ENCODE measurements around the gene PDP2.

Gene PDP2

GRCh38 chr16:66881964-66882508, 1.7 kb downstream of the PDP2 start:
- no peaks in the 10 kb centered on the region for H3K9me3 ChIP-seq (replicated peaks; ENCODE audit: insufficient read depth, low read length)
- H3K27ac ChIP-seq (ENCODE audit: low read length): no peak overlapping the region
- H3K4me3 ChIP-seq (ENCODE audit: low read length): no peak overlapping the region
- H2AFZ ChIP-seq (ENCODE audit: low read length): no peak overlapping the region
- H3K4me2 ChIP-seq (ENCODE audit: low read depth, low read length): peak overlapping the region; percentile 76; the same call in 1 of the 2 replicates
- H3K79me2 ChIP-seq (ENCODE audit: low read length): peaks cover 45% of the 10 kb centered on the region
- H3K9ac ChIP-seq (ENCODE audit: low read length): no peak overlapping the region
- no peaks in the 10 kb centered on the region for H3K9me2 ChIP-seq (replicated peaks; ENCODE audit: insufficient read depth, low read length)
- H4K20me1 ChIP-seq (ENCODE audit: insufficient read depth, low read length): 0 out of 2 replicates have a peak, but pooled peaks cover 4% of the 10 kb centered on the region
- peaks cover 24% of the 10 kb centered on the region for H3K4me1 ChIP-seq (ENCODE audit: low read length)
- TF ChIP-seq CTCF (IDR thresholded peaks at IDR 0.05; ENCODE audit: low read length): no peak
- no peak for TF ChIP-seq EZH2 (optimal IDR thresholded peaks at IDR 0.05; ENCODE audit: low read depth, low read length)
- TF ChIP-seq EZH2phosphoT487 (IDR thresholded peaks at IDR 0.05; ENCODE audit: low read length): no peak
- H3F3A ChIP-seq (ENCODE audit: insufficient read depth, low read length): peaks cover 14% of the 10 kb centered on the region
- peaks cover 6% of the 10 kb centered on the region for H3K36me3 ChIP-seq (replicated peaks; ENCODE audit: insufficient read depth, low read length)
- no peaks in the 10 kb centered on the region for H3K27me3 ChIP-seq (replicated peaks; ENCODE audit: insufficient read depth, low read length)
- DNase-seq: no peak

DNA sequence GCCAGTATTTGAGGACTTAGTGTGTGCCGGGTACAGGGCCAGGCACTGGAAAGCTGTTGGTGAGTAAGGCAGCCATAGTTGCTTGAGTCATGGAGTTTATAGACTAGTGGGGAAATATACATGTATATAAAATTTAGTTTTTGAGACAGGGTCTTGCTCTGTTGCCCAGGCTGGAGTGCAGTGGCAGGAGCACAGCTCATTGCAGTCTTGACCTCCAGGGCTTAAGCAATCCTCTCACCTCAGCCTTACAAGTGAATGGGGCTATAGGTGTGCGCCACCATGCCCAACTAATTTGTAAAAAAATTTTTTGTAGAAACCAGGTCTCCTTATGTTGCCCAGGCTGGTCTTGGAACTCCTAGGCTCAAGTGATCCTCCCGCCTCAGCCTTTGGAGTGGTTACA, 2.4 kb downstream of the PDP2 start:
- peaks cover 6% of the 10 kb centered on the region for H3K36me3 ChIP-seq (replicated peaks; ENCODE audit: insufficient read depth, low read length)
- no peak overlapping the region for H3K27ac ChIP-seq (ENCODE audit: low read length)
- peaks cover 45% of the 10 kb centered on the region for H3K79me2 ChIP-seq (ENCODE audit: low read length)
- TF ChIP-seq CTCF (IDR thresholded peaks at IDR 0.05; ENCODE audit: low read length) (no peak), EZH2phosphoT487 (IDR thresholded peaks at IDR 0.05; ENCODE audit: low read length) (no peak)
- H3K4me3 ChIP-seq (ENCODE audit: low read length): no peak overlapping the region
- no peaks in the 10 kb centered on the region for H3K27me3 ChIP-seq (replicated peaks; ENCODE audit: insufficient read depth, low read length)
- no peak overlapping the region for H2AFZ ChIP-seq (ENCODE audit: low read length)
- no peak overlapping the region for H3K4me2 ChIP-seq (ENCODE audit: low read depth, low read length)
- H4K20me1 ChIP-seq (ENCODE audit: insufficient read depth, low read length): 0 out of 2 replicates have a peak, but pooled peaks cover 4% of the 10 kb centered on the region
- H3F3A ChIP-seq (ENCODE audit: insufficient read depth, low read length): peaks cover 11% of the 10 kb centered on the region
- H3K9ac ChIP-seq (ENCODE audit: low read length): no peak overlapping the region
- peaks cover 20% of the 10 kb centered on the region for H3K4me1 ChIP-seq (ENCODE audit: low read length)
- no peak for DNase-seq
- H3K9me2 ChIP-seq (replicated peaks; ENCODE audit: insufficient read depth, low read length): no peaks in the 10 kb centered on the region
- H3K9me3 ChIP-seq (replicated peaks; ENCODE audit: insufficient read depth, low read length): no peaks in the 10 kb centered on the region

- H3K4me3 ChIP-seq (ENCODE audit: low read length): no peak overlapping the region
- 0 out of 2 replicates have a peak, but pooled peaks cover 4% of the 10 kb centered on the region for H3K4me1 ChIP-seq (ENCODE audit: low read length)
- no peak for DNase-seq
- H4K20me1 ChIP-seq (ENCODE audit: insufficient read depth, low read length): 0 out of 2 replicates have a peak, but pooled peaks cover 4% of the 10 kb centered on the region
- no peak overlapping the region for H2AFZ ChIP-seq (ENCODE audit: low read length)
- no peaks in the 10 kb centered on the region for H3K9me2 ChIP-seq (replicated peaks; ENCODE audit: insufficient read depth, low read length)
- H3K9ac ChIP-seq (ENCODE audit: low read length): no peak overlapping the region
- H3K27me3 ChIP-seq (replicated peaks; ENCODE audit: insufficient read depth, low read length): no peaks in the 10 kb centered on the region
- no peaks in the 10 kb centered on the region for H3K9me3 ChIP-seq (replicated peaks; ENCODE audit: insufficient read depth, low read length)
- H3F3A ChIP-seq (ENCODE audit: insufficient read depth, low read length): no peaks in the 10 kb centered on the region
- no peak overlapping the region for H3K4me2 ChIP-seq (ENCODE audit: low read depth, low read length)
- peaks cover 50% of the 10 kb centered on the region for H3K79me2 ChIP-seq (ENCODE audit: low read length)
- no peak for TF ChIP-seq EZH2phosphoT487 (IDR thresholded peaks at IDR 0.05; ENCODE audit: low read length)
- TF ChIP-seq CTCF (IDR thresholded peaks at IDR 0.05; ENCODE audit: low read length): no peak
- no peak for TF ChIP-seq EZH2 (optimal IDR thresholded peaks at IDR 0.05; ENCODE audit: low read depth, low read length)
- H3K36me3 ChIP-seq (replicated peaks; ENCODE audit: insufficient read depth, low read length): peaks cover 6% of the 10 kb centered on the region
- H3K27ac ChIP-seq (ENCODE audit: low read length): no peak overlapping the region
Observed at GRCh38 chr16:66885491-66885890, 5.2 kb downstream of the PDP2 start.

Data from MM.1S (cell line).